ENCODE results near the gene CDYL. TPM values are rescaled to one million over a fixed set of nuclear protein-coding genes. Genes with fewer than 3 reads are reported as not detected.
"Not testable (repeated sequence)": the region's sequence is repeated elsewhere in the genome, so short reads cannot be mapped to it uniquely, and the experiment has no call there.

The CDYL gene
- polyA plus RNA-seq, 1 donor = 18.2 TPM

GRCh38 chr6:4805553-4806336 lies 29.5 kb downstream of the CDYL start:
- no peak for DNase-seq

GRCh38 chr6:4806337-4806725 lies 30.1 kb downstream of the CDYL start:
- DNase-seq = no peak

GRCh38 chr6:4806791-4807190 lies 30.6 kb downstream of the CDYL start:
- DNase-seq = no peak

GRCh38 chr6:4808396-4808795 lies 32.2 kb downstream of the CDYL start:
- no peak for DNase-seq

- no peak for DNase-seq
These were observed 34.1 kb downstream of the CDYL start for GRCh38 chr6:4809999-4810918.

GRCh38 chr6:4812068-4812467 lies 35.9 kb downstream of the CDYL start:
- DNase-seq = no peak

- no peak for DNase-seq
These were observed 36.9 kb downstream of the CDYL start for GRCh38 chr6:4813055-4813454.

- DNase-seq = no peak
These were observed 38.0 kb downstream of the CDYL start for GRCh38 chr6:4814212-4814611.

GRCh38 chr6:4814987-4815386 lies 38.8 kb downstream of the CDYL start:
- DNase-seq = no peak

- no peak for DNase-seq
These were observed 39.4 kb downstream of the CDYL start for GRCh38 chr6:4815584-4815983.

GRCh38 chr6:4816904-4817303 lies 40.7 kb downstream of the CDYL start:
- no peak for DNase-seq

- no peak for DNase-seq
These were observed 41.3 kb downstream of the CDYL start for GRCh38 chr6:4817551-4817950.

- DNase-seq = no peak
These were observed 42.2 kb downstream of the CDYL start for GRCh38 chr6:4818272-4818938.

- no peak for DNase-seq
These were observed 43.6 kb downstream of the CDYL start for GRCh38 chr6:4819706-4820283.

GRCh38 chr6:4820704-4821276 lies 44.6 kb downstream of the CDYL start:
- no peak for DNase-seq

GRCh38 chr6:4822476-4822875 lies 46.3 kb downstream of the CDYL start:
- DNase-seq = no peak

- DNase-seq = no peak
These were observed 52.0 kb downstream of the CDYL start for GRCh38 chr6:4828187-4828698.

GRCh38 chr6:4829089-4829488 lies 52.9 kb downstream of the CDYL start:
- DNase-seq = no peak

- DNase-seq = not testable (repeated sequence)
These were observed 59.3 kb downstream of the CDYL start for GRCh38 chr6:4835540-4835939.

GRCh38 chr6:4840169-4840568 lies 64.0 kb downstream of the CDYL start:
- no peak for DNase-seq

GRCh38 chr6:4844108-4844507 lies 67.9 kb downstream of the CDYL start:
- DNase-seq = no peak

- no peak for DNase-seq
These were observed 70.2 kb downstream of the CDYL start for GRCh38 chr6:4846387-4846786.

Data from hindlimb muscle (tissue), 1 donor.